ENCODE measurements around the gene NTM. TPM values are rescaled to one million over a fixed set of nuclear protein-coding genes. Genes with fewer than 3 reads are reported as not detected.

NTM gene
- total and polyA plus RNA-seq, 2 donors (not counting 3 experiments of a cell fraction or from before 2014, with no cell fraction given), result 1.00 to 1.1 TPM

- Histone ChIP-seq H3K9me3 (replicated peaks; ENCODE audit: control insufficient read depth, insufficient read depth, low read length) (no peaks in the 10 kb centered on the region), H3K4me3 (replicated peaks in 1 of 3; ENCODE audit: insufficient read depth in 1 of 3, low read depth in 1 of 3, low read length in 3 of 3) (no peak overlapping the region), H3K27me3 (ENCODE audit: control insufficient read depth in 2 of 2, insufficient read depth in 2 of 2, low read length in 2 of 2) (no peaks in the 10 kb centered on the region), H3K9me1 (replicated peaks; ENCODE audit: control insufficient read depth, extremely low read depth, insufficient read depth, low read length) (no peaks in the 10 kb centered on the region), H3K36me3 (ENCODE audit: control insufficient read depth in 2 of 2, extremely low read depth in 1 of 2, insufficient read depth in 2 of 2, low read length in 2 of 2) (no peaks in the 10 kb centered on the region), H3K27ac (ENCODE audit: insufficient read depth, low read depth, low read length) (no peak overlapping the region), H3K4me2 (ENCODE audit: insufficient read depth, low read length) (no peak overlapping the region), H3K79me2 (ENCODE audit: control insufficient read depth, insufficient read depth, low read length) (no peaks in the 10 kb centered on the region), H3K4me1 (ENCODE audit: control insufficient read depth, extremely low read depth, insufficient read depth, low read length) (no peaks in the 10 kb centered on the region), H4K20me1 (replicated peaks; ENCODE audit: control insufficient read depth, extremely low read depth, insufficient read depth, low read length) (no peaks in the 10 kb centered on the region), H3K9ac (replicated peaks; ENCODE audit: extremely low read depth, insufficient read depth, low read length) (no peak overlapping the region), H2AFZ (ENCODE audit: low read depth, low read length) (no peak overlapping the region)
- dilution Hi-C loops (cut with MboI; ENCODE audit: extremely low pct_ligation_motif_present, low sequenced_read_pairs) (no loop called here), intact Hi-C loops (cut with micrococcal nuclease) (no loop called here)
- TF ChIP-seq GATA2 (IDR thresholded peaks at IDR 0.05; ENCODE audit: insufficient read depth, insufficient read length, low read depth, low read length) (no peak), POLR2A (IDR thresholded peaks at IDR 0.05; ENCODE audit: low read depth, low read length) (no peak), MYC (IDR thresholded peaks at IDR 0.05; ENCODE audit: low read depth, low read length) (no peak), EZH2 (IDR thresholded peaks at IDR 0.05; ENCODE audit: borderline replicate concordance, low read depth, low read length, severe bottlenecking) (no peak), FOS (IDR thresholded peaks at IDR 0.05; ENCODE audit: borderline replicate concordance, insufficient read depth, low read length) (no peak), JUN (IDR thresholded peaks at IDR 0.05; ENCODE audit: borderline replicate concordance, insufficient read depth, insufficient read length, low read depth) (no peak), POLR2AphosphoS5 (IDR thresholded peaks at IDR 0.05; ENCODE audit: insufficient read depth, low read depth, low read length) (no peak)
- TF ChIP-seq, protein P1, sequence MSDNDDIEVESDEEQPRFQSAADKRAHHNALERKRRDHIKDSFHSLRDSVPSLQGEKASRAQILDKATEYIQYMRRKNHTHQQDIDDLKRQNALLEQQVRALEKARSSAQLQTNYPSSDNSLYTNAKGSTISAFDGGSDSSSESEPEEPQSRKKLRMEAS (IDR thresholded peaks at IDR 0.05; ENCODE audit: insufficient read depth, insufficient read length), result no peak
- TF ChIP-seq, protein P2, sequence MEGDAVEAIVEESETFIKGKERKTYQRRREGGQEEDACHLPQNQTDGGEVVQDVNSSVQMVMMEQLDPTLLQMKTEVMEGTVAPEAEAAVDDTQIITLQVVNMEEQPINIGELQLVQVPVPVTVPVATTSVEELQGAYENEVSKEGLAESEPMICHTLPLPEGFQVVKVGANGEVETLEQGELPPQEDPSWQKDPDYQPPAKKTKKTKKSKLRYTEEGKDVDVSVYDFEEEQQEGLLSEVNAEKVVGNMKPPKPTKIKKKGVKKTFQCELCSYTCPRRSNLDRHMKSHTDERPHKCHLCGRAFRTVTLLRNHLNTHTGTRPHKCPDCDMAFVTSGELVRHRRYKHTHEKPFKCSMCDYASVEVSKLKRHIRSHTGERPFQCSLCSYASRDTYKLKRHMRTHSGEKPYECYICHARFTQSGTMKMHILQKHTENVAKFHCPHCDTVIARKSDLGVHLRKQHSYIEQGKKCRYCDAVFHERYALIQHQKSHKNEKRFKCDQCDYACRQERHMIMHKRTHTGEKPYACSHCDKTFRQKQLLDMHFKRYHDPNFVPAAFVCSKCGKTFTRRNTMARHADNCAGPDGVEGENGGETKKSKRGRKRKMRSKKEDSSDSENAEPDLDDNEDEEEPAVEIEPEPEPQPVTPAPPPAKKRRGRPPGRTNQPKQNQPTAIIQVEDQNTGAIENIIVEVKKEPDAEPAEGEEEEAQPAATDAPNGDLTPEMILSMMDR (IDR thresholded peaks at IDR 0.05; ENCODE audit: extremely low read depth in 1 of 2, insufficient read depth in 1 of 2, low read depth in 1 of 2, low read length in 2 of 2), result no peak
- no peak for FAIRE-seq
- no peak for DNase-seq (ENCODE audit: low read depth, low spot score)
- ChIA-PET CTCF (no interaction called here), POLR2A (no interaction called here)
- BruUV-seq (replicated peaks), result no TSS peak
These were observed 121.1 kb downstream of the NTM start for GRCh38 chr11:131491503-131491902.

Measured in endothelial cell of umbilical vein (primary cell).